A673 (cell line): Measurements from ENCODE around the gene PER2. TPM values are rescaled to one million over a fixed set of nuclear protein-coding genes. Genes with fewer than 3 reads are reported as not detected.

Experiments
- BruUV-seq: library from RNA; stranded (reverse); fragments of 400-500 nt; replicated peaks from 2 replicates; lab custom pipeline; 2021; lab: Mats Ljungman, UMichigan
- CTCF ChIA-PET: fragments of 300-600 bp; sonication (Branson Sonifier 250); formaldehyde crosslinking; loops from one replicate; lab custom pipeline; 2022; ENCODE audit warnings: antibody characterized with exemption; lab: Charles Lee
- POLR2A ChIA-PET: fragments of 300-600 bp; sonication (Branson Sonifier 250); formaldehyde crosslinking; loops from one replicate; lab custom pipeline; 2022; ENCODE audit warnings: antibody characterized with exemption; ENCODE audit not compliant: low non-redundant PET; lab: Charles Lee
- DNase-seq: peaks from one replicate; pipeline ENCODE4 v3.0.0-alpha.2; 2015; ENCODE audit warnings: low spot score
- H3K27ac ChIP-seq: fragments of 200-600 bp; sonication (generic); 2 replicates; pipeline ENCODE4 v1.5.1; 2016; ENCODE audit warnings: mixed run types, low read depth, mild to moderate bottlenecking, mixed read lengths, antibody characterized with exemption, low read length; ENCODE audit not compliant: poor library complexity, severe bottlenecking
- H3K27me3 ChIP-seq: fragments of 200-600 bp; sonication (generic); replicated peaks from 2 replicates; pipeline ENCODE4 v1.6.1; 2017; ENCODE audit warnings: mixed run types, low read depth, mild to moderate bottlenecking, mixed read lengths, antibody characterized with exemption, low read length; ENCODE audit not compliant: insufficient read depth, poor library complexity
- H3K36me3 ChIP-seq: fragments of 200-600 bp; sonication (generic); 2 replicates; pipeline ENCODE4 v1.6.1; 2016; ENCODE audit warnings: mixed run types, mild to moderate bottlenecking, mixed read lengths, antibody characterized with exemption, low read length; ENCODE audit not compliant: insufficient read depth, poor library complexity, severe bottlenecking
- H3K4me1 ChIP-seq: fragments of 200-600 bp; sonication (generic); 2 replicates; pipeline ENCODE4 v1.6.1; 2017; ENCODE audit warnings: mixed run types, mild to moderate bottlenecking, mixed read lengths, antibody characterized with exemption, low read length; ENCODE audit not compliant: insufficient read depth, poor library complexity, severe bottlenecking
- H3K4me3 ChIP-seq: fragments of 200-600 bp; sonication (generic); 2 replicates; pipeline ENCODE4 v1.5.1; 2016; ENCODE audit warnings: low read depth, mixed run types, mild to moderate bottlenecking, mixed read lengths, low read length; ENCODE audit not compliant: poor library complexity, severe bottlenecking
- H3K9me3 ChIP-seq: fragments of 200-600 bp; sonication (generic); 2 replicates; pipeline ENCODE4 v1.6.1; 2016; ENCODE audit warnings: mixed run types, low read depth, mild to moderate bottlenecking, mixed read lengths, antibody characterized with exemption, low read length; ENCODE audit not compliant: poor library complexity, severe bottlenecking
- CTCF ChIP-seq: fragments of 300-800, 200-600 bp; sonication (generic); conservative IDR thresholded peaks from 2 replicates; pipeline ENCODE4 v1.5.1; 2017; ENCODE audit warnings: low read depth, mild to moderate bottlenecking, antibody characterized with exemption, low read length, moderate library complexity, mixed read lengths
- EZH2 ChIP-seq: fragments of 200-600 bp; sonication (generic); IDR thresholded peaks from 2 replicates; pipeline ENCODE4 v1.6.1; 2017; ENCODE audit warnings: borderline replicate concordance, low read depth, mild to moderate bottlenecking, mixed read lengths, antibody characterized with exemption, low read length; ENCODE audit not compliant: poor library complexity, severe bottlenecking
- intact Hi-C: fragments of 100-400 bp; cut with micrococcal nuclease; formaldehyde crosslinking; loops from one replicate; pipeline ENCODE4 v1.10.0; 2022; ENCODE audit not compliant: unreplicated experiment
- total RNA-seq: library from RNA; stranded (reverse); gene quantifications from 2 replicates; pipeline ENCODE4 v1.2.3, GENCODE V29; 2021

Gene PER2
- total RNA-seq, 1 experiment from 2014 or later: 7.5 TPM

GRCh38 chr2:238269741-238270140, 18.7 kb downstream of the PER2 start:
- intact Hi-C loops: no loop called here
- H3K36me3 ChIP-seq: no peaks in the 10 kb centered on the region

GRCh38 chr2:238267884-238268680, 20.3 kb downstream of the PER2 start:
- intact Hi-C loops: no loop called here
- POLR2A ChIA-PET: no interaction called here
- no TSS peak for BruUV-seq
- no peak overlapping the region for H3K27ac ChIP-seq
- TF ChIP-seq EZH2 (no peak), CTCF (no peak)
- H3K9me3 ChIP-seq: no peaks in the 10 kb centered on the region
- CTCF ChIA-PET: no interaction called here
- no peaks in the 10 kb centered on the region for H3K27me3 ChIP-seq
- no peak overlapping the region for H3K4me3 ChIP-seq
- no peak for DNase-seq
- H3K36me3 ChIP-seq: no peaks in the 10 kb centered on the region
- H3K4me1 ChIP-seq: no peaks in the 10 kb centered on the region

More at GRCh38 chr2:238269741-238270140, 18.7 kb downstream of the PER2 start:
- Histone ChIP-seq H3K27me3 (no peaks in the 10 kb centered on the region), H3K9me3 (no peaks in the 10 kb centered on the region), H3K4me1 (no peaks in the 10 kb centered on the region), H3K27ac (no peak overlapping the region), H3K4me3 (no peak overlapping the region)
- TF ChIP-seq EZH2: no peak
- no peak for TF ChIP-seq CTCF
- CTCF ChIA-PET: no interaction called here
- no peak for DNase-seq
- BruUV-seq: no TSS peak
- POLR2A ChIA-PET: no interaction called here

- Histone ChIP-seq H3K27me3 (no peaks in the 10 kb centered on the region), H3K9me3 (no peaks in the 10 kb centered on the region), H3K4me3 (no peak overlapping the region), H3K27ac (no peak overlapping the region), H3K36me3 (no peaks in the 10 kb centered on the region), H3K4me1 (no peaks in the 10 kb centered on the region)
- DNase-seq: no peak
- no TSS peak for BruUV-seq
- ChIA-PET POLR2A (no interaction called here), CTCF (interaction anchor here (0.6 kb wide), 1 partner anchor 493 kb away, joined by 3 read pairs; no protein-coding TSS in a partner anchor)
- intact Hi-C loops: no loop called here
- TF ChIP-seq CTCF (no peak), EZH2 (no peak)
Observed at GRCh38 chr2:238267341-238267710, 21.1 kb downstream of the PER2 start.
